GM19463 (cell line): ENCODE measurements around the gene INSC.

ENCODE experiments used
- ATAC-seq: cut with Tn5 transposase; IDR thresholded peaks from one replicate; pipeline ENCODE4 v1.9.1; 2021; ENCODE audit warnings: mild to moderate bottlenecking, moderate library complexity; ENCODE audit not compliant: unreplicated experiment

The INSC gene

DNA sequence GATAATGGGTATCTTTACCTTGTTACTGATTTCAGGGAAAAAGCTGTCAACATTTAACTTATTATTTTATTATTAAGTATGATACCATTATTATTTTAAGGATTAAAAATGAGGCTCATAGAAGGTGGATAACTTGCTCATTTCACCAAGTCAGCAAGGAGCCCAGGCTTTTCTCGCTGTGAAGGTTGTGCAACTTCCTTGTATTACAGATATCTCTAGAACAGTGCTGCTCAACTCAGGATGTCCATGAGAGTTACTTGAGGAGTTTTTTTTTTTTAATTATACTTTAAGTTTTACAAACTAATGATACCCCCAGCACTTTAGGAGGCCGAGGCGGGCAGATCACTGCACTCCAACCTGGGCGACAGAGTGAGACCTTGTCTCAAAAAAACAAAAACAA, 98.2 kb downstream of the INSC start:
- ATAC-seq, result no peak

DNA sequence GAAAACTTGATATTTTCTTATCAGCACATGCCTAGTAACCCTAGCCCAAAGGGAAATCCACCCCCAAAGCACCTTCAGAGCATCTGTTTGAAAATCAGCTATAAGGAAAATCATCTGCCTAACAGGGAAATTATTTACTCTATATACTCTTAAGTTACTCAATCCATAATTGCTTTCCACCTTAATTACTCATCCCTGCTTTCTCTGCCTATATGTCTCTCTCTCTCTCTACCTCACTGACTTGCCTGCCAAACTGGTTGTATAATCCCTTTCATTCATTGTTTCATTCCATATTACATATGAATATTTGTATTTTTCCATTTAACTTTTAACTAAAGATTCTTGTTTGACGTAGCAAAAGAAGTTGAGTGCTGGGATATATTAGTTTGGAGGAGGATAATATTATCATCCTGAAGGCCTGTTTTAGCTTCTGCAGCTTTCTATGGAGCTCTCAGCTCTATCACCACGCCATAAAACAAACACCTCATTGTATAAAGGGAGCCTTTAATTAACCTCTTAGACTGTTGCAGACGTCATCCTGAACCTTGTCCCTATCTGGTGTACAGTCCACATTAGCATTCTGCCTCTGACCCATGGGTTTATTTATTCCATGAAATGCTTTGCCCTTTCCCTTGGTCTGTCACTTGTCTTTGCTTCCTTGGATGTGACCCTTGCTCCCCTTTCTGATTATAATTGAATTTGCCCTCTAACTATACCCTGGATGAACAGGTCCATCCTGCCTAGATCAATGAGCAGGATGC, 98.9 kb downstream of the INSC start:
- no peak for ATAC-seq

DNA sequence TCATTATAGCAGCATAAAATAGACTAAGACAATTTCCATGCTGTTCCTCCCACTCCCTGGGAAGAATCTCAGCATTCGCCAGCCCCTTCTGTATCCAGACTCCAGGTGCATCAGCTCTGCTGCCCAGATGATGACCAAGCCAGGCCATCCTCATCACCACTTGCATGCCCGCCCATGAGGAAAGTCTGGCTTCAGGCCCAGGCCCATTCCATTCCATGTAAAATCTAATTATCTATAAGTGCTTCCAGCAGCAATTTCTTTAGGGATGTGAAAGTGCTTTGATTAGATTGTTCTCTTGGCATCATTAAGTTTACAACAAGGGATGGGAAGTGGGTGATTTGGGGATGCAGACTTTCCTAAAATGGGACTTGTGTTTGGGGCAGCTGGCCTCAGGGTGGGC, 100.3 kb downstream of the INSC start:
- ATAC-seq, result no peak

DNA sequence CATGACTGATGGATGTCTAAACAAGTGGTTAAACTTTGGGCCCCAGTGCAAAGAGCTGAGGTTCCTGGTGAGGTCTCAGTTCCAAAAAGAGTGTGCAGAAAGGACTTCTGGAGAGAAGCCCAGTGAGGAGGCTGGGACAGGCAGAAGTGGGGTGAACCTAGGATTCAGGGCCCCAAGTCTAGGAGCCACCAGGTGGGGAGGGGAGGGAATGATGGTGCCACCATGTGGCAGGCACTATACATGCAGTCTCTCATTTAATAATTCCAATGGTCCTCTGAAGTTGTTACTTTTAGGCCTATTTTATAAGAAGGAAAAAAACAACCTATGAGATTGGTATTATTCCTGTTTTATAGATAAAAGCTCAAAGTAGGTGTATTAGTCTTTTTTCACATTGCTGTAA, 102.0 kb downstream of the INSC start:
- no peak for ATAC-seq

DNA sequence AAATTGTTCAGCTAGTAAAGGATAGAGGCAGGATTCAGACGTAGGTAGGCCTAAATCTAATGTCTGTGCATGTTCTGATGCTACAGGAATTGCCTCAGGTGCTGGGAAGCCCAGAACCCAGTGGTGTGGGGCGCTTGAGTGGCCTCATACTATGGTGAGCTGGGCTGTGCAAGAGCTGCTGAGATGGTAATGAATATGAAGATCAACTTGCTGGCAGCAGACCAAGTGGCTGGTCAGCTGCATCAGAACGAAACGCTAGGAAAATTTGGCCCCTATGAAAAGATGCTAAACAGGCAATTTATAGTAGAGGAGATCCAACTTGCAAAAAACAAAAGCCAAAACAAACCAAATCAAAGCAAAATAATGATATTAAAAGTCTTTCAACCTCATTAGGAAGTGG, 102.7 kb downstream of the INSC start:
- no peak for ATAC-seq

DNA sequence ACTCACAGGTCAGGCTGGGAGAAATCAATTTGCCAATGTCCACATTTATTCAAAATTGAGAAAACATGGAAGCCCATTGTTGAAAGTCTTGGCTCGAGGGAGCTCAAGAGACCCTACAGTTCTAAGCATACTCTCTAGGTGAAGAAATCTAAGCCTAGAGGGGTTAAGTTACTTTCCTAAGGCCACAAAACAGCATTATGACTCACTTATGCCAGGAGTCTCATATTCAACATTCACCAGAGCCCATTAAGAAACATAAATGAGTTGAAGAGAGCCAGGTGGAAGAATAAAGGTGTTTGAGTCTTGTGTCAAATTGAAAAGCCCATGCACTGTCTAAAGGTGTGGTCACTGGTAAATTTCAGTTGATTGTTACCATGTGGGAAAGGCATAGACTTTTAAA, 108.1 kb downstream of the INSC start:
- ATAC-seq, result no peak

DNA sequence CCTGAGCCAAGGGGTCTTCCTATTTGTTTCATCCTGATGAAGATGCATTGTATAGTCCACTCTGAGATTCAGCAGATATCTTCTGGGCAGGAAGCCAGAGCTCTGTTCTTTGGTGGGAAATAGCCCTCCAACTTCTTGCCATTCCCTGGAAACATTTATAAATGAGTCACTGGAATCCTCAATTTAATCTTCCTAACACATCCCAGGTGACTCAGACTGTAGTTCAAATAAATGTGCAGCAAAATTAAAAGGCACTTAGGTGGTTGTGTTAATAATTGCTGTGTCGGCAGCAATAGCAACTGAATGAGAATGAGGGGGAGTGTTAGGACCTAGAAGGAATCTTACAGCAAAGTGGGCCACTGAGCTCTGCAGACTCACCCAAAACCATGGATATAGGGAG, 108.6 kb downstream of the INSC start:
- ATAC-seq, result no peak

DNA sequence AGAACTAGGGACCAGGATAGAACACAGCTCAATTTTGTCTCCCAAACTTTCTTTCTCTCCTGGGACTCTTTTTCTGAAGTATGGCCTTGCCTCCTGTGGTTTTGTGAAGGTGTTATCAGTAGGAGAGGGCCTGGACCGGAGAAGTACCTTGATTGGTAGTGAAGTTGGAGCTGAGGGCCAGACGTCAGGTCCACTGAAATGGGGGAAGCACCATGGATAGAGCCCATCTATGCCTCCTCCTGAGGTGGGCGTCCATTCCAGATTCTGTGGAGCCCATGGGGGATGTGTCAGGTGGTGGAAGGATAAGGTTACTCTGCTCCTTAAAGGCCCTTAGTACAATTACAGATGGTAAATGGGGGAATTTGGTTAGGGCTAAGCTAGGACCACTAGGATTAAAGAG, 109.7 kb downstream of the INSC start:
- ATAC-seq, result no peak

DNA sequence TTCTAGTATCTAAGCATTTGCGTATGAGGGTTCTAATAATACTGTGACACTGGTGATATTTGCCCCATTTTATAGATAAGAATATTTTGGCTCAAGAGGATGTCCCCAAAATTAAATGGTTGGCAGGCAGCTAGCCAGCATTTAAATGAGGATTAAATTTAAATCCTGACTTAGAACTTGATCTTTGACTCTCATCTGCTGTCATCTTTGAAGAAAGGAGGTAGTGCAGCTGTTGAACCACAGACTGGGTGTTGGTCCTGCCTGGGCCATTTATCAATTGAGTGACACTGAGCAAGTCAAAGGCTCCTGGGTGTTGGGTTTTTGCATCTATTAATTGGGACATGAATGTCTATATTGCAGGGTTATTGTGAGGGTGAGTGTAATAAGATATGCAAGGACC, 112.3 kb downstream of the INSC start:
- ATAC-seq, result no peak

DNA sequence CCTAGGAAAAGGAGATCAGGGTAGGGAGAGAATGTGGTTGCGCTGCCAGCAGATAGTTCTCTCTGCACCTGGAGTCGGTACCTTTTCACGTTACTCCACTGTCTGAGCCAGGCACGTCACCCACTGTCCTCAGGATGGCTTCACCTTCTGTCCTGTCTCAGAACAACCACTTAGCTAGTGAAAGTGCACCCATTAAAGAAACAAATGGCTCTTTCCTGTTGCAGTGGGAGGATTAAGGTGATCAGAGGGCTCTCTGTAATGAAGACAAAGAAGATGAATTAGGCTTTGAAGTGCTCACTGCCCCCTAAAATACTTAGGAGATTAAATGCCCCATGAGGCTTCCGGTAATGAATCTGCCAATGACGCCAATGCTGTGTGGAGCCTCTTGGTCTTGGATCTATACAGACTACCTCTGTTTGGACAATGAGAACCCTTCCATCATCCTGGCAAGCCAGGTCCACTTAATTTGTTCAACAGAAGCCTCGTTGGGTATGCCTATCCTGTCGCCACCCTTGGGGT, 113.7 kb downstream of the INSC start:
- ATAC-seq, result no peak

DNA sequence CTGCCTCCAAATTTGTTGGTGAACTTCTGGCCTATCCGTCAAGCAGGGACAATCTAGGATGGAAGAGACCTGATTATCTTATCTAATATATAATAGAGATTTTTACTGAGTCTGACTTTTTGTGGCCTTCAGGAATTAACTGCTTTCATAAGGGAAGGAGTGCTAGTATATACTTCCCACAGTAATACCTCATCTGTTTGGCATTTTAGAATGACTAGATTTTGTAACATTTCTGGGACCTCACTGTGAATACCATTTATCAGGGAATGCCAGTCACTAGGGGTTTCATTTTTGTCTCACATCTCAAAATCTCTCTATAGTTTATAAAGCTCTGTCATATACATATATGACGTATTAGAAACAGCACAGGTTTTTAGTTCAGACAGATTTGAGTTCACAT, 114.3 kb downstream of the INSC start:
- ATAC-seq, result no peak

DNA sequence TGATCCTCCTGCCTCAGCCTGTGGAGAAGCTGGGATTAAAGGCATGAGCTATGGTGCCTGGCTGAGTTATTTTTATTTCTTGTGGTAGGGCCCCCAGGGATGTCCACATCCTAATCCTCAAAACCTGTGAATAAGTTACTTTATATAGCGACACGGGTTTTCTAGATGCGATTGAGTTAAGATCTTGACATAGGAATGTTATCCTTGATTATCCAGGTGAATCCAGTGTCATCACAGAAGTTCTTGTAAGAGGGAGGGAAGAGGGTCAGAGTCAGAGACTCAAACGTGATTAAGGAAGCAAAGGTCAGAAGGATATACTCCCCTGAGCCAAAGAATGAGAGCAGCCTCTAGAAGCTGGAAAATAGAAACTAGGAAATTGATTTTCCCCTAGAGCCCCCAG, 117.8 kb downstream of the INSC start:
- ATAC-seq, result no peak

DNA sequence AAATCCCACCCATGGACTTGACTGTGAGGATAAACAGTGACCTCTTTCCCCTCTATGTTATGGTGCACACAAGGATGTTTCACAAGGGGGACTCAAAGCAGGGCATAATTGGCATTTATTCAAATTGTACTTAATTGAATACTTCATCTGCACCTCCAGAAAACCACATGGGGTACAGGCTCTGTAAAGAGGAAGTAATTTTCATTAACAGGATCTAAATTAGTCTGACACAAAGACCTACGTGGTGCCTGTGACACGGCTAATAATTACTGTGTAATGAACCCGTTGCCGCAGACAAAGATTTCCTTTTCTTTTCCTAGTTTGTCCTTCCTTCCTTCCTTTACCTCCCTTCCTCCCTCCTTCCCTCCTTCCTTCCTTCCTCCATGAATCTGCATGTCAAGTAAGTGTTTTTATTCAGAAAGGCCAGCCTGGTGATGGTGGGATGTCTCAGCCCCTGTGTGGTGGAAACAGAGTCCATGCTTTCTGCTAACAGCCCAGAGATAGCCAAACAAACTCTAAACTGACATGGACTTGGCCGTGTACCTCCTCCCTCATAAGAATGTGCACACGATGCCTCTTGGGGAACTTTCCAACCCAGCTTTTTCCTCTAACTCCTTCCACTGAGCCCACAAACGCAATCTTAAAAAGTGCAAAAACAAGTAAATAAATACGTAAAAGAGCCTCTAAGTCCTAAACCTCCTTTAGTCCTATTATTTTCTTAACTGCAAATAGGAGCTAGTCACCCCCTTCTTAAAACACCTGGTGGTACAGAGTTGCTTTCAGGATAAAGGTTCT, 118.8 kb downstream of the INSC start:
- no peak for ATAC-seq

DNA sequence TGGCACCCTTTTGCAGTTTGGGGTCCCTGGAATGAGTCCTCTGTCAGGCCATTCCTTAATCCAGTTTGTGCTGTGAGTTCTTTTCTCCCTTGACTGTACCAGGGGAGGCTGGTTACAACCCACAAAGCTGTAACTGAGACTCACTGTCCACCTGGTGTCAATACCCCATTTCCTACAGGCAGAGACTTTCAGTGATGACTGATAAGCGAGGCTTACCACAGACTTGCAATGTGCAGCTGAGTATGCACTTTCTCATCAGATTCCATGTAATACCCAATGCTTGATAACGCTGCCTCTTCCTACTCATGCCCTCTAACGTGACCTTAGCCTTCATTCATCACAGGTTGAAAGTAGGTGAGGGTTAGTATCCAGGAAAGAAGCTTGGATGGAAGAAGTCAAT, 120.1 kb downstream of the INSC start:
- no peak for ATAC-seq

DNA sequence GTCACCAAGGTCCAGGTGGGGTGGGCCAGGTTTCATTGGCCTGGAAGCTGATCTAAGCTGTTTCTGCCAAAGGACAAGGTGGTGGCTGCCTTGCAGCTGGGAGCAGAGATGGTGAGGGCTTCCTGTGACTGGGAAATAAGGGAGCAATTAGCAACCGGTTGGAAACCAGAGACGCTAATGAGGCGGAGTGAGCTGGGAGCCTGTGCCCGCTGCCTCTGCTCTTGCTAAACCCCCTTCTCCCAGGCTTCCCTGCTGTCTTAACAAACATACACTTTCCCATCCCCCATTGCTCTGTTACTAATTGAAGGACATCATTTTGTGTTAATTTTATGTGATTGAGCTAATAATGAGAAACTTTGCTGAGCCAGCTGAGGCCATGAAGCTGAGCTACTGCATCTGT, 121.8 kb downstream of the INSC start:
- ATAC-seq, result no peak

DNA sequence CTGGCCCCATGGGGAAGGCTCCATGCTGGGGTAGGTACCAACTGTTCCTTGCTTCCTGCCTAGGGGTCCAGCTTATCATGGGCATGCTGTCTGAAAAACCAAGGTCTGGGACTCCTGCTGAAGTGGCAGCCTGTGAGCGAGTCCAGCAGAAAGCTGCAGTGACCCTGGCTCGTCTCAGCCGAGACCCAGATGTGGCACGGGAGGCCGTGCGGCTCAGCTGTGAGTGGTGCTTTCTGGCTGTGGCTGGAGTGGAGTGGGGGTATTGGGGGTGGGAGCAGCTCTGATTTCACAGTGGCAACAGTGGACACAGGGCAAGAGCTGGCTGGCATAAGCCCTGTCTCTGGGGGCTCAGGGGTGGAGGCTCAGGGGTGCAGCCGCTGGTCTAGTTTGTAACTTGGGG, 124.1 kb downstream of the INSC start:
- ATAC-seq, result no peak

DNA sequence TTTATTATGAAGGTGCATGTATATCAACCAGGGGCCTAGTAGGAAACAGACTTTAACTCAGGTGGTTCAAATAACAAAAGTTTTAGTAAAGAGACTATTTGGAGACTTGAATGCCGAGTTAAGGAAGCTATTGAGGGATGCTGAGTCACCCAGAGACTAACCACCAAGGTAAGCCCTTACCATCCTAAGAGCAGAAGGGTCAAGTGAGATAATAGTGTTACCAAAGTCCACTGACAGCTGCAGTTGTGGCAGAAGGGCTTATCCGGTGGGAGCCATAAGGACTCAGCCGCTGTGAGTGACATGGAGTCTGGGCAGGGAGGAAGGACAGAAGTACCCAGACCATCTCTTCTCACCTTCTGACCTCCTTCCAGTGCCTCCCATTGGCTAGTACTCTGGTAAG, 134.0 kb downstream of the INSC start:
- ATAC-seq, result no peak

DNA sequence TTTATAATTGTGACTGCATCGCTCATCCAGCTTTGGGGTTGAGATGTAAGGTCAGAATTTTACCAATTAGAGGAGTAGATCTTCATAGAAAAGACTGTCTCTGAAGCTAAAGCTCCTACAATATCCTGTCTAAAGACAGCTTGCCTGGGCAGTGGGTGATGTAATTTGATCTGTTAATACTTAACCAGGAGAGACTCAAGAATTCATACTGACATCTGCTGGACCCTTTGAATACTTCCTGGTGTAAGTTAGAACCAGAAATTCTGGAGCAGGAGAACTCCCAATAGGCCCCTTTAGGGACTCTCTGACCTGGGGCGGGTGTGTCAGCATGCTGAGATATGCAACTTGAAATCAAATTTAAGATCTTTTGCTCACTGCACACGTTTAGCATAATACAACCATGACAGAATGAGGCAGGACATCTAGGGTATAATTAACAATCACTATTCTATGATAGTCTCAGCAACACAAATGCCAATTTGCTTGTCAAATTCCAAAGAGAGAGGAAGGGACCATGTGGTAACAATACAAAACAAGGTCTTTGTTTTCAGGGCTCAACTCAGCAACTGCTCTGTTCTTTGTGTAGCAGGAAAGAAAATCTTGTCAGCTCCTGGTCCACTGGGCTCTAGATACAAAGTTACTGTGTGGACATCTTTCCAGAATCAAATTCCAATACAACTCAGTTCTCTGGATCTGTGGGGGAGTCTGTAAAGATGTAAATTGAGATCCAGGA, 143.9 kb downstream of the INSC start:
- peak; percentile 90 for ATAC-seq

DNA sequence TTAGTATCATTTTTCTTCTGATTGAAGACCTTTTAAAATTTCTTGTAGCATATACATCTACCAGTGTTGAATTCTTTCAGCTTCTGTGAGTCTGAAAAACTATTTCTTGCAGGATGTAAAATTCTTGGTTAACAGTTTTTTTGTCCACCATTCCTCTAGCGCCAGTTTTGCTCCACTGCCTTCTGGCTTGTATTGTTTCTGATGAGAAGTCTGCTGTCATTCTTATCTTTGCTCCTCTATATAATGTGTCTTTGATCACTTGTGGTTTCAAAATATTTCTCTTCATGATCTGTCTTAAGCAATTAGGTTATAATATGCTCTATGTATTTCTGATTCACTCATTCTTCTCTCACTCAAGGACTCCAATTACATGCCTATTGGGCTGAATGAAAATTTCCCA, 152.3 kb downstream of the INSC start:
- ATAC-seq, result no peak

DNA sequence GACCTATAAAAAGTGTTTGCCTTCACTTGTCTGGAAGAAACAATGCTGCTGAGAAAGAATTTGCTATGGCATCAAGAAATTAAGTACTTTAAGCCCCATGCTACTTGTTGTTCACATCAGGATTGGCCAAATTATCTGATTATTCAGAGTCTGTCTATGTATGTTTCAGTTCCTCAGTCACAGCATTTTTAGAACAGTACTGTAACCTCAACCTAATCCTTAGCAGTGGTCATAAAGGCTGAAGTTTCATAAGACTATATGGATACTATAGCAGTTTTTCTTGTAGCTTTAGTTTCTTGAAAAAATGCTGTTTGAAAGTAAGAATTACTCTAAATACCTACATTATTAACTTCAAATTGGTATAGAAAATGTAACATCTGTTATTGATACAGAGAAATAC, 153.9 kb downstream of the INSC start:
- ATAC-seq, result no peak

DNA sequence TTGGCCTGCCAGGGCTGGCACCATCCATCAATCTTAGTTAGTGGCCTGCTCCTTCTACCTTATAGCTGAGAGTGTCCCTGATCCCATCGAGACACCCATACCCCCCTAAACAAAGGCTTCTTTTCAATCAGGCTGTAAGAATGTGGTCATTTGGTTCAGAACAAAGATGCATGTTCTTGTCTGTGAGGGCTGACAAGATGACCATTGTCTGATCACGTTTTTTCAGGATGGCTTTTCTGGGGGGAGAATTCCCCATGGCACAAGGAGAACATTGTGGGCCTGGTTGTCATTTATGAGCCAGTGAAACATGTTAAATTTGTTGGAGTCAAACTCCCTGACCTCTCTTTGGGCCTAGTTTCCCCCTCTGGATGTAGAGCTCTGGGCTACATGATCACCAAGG, 160.4 kb downstream of the INSC start:
- ATAC-seq, result no peak

DNA sequence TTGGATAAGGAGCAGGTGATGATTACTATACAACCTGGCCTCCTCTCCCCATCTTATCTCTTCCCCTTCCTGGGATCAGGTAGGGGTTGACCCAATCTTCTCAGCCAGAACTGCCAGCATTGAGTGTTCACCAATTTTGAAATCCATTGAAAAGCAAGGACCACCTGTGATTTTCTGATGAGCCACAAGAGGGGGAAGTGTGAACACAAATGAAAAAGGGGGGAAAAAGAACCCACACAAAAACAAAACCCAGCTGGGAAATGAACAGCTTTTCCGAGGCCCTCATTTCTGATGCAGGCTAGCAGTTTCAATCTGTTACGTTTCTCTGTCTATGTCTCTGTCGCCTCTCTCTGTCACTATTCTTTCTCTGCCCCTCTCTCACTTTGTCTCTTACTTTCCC, 161.9 kb downstream of the INSC start:
- ATAC-seq, result no peak
